PC-9 (cell line): ENCODE results near the gene ACOXL. TPM values are rescaled to one million over a fixed set of nuclear protein-coding genes. Genes with fewer than 3 reads are reported as not detected.

ENCODE experiments used
- BruUV-seq: library from RNA; stranded (reverse); fragments of 400-500 nt; replicated peaks from 2 replicates; lab custom pipeline; 2021; lab: Mats Ljungman, UMichigan
- CTCF ChIA-PET: fragments of 300-600 bp; sonication (Branson Sonifier 250); formaldehyde crosslinking; loops from one replicate; lab custom pipeline; 2022; ENCODE audit warnings: antibody characterized with exemption; lab: Charles Lee
- POLR2A ChIA-PET: fragments of 300-600 bp; sonication (Branson Sonifier 250); formaldehyde crosslinking; loops from one replicate; lab custom pipeline; 2022; ENCODE audit warnings: antibody characterized with exemption; ENCODE audit not compliant: unreplicated experiment; lab: Charles Lee
- DNase-seq, 2 experiments: peaks; one replicate each; pipeline versions ENCODE4 v3.0.0 to v3.0.0-alpha.2; 2015 to 2022; ENCODE audit warnings: mixed read lengths in 1 of 2
- H2AFZ ChIP-seq: fragments of 200-600 bp; sonication (generic); 2 replicates; pipeline ENCODE4 v1.8.1; 2017; ENCODE audit warnings: antibody characterized with exemption
- H3F3A ChIP-seq: fragments of 200-600 bp; sonication (generic); 2 replicates; pipeline ENCODE4 v1.8.1; 2017; ENCODE audit warnings: antibody characterized with exemption, mild to moderate bottlenecking, low read depth; ENCODE audit not compliant: insufficient read depth
- H3K27ac ChIP-seq: fragments of 200-600 bp; sonication (generic); 2 replicates; pipeline ENCODE4 v1.6.1; 2016; ENCODE audit warnings: mixed run types
- H3K27me3 ChIP-seq: fragments of 200-600 bp; sonication (generic); 2 replicates; pipeline ENCODE4 v1.6.1; 2016; ENCODE audit warnings: low read depth, mixed run types; ENCODE audit not compliant: insufficient read depth
- H3K36me3 ChIP-seq: fragments of 200-600 bp; sonication (generic); 2 replicates; pipeline ENCODE4 v1.6.1; 2016; ENCODE audit warnings: low read depth, mixed run types
- H3K4me1 ChIP-seq: fragments of 200-600 bp; sonication (generic); replicated peaks from 2 replicates; pipeline ENCODE4 v1.6.1; 2016; ENCODE audit warnings: mixed run types; ENCODE audit not compliant: insufficient read depth
- H3K4me2 ChIP-seq: fragments of 200-600 bp; sonication (generic); 2 replicates; pipeline ENCODE4 v1.6.1; 2017; ENCODE audit warnings: mixed run types
- H3K4me3 ChIP-seq: fragments of 200-600 bp; sonication (generic); 2 replicates; pipeline ENCODE4 v1.6.1; 2016; ENCODE audit warnings: mixed run types
- H3K79me2 ChIP-seq: fragments of 200-600 bp; sonication (generic); 2 replicates; pipeline ENCODE4 v1.6.1; 2017; ENCODE audit warnings: low read depth, mixed run types
- H3K9me2 ChIP-seq: fragments of 200-600 bp; sonication (generic); 2 replicates; pipeline ENCODE4 v1.8.1; 2017; ENCODE audit warnings: mild to moderate bottlenecking; ENCODE audit not compliant: insufficient read depth
- H3K9me3 ChIP-seq: fragments of 200-600 bp; sonication (generic); 2 replicates; pipeline ENCODE4 v1.8.1; 2016; ENCODE audit warnings: low read depth; ENCODE audit not compliant: insufficient read depth
- H4K20me1 ChIP-seq: fragments of 200-600 bp; sonication (generic); 2 replicates; pipeline ENCODE4 v1.8.1; 2017; ENCODE audit not compliant: insufficient read depth
- EZH2 ChIP-seq: fragments of 200-600 bp; sonication (generic); IDR thresholded peaks from 2 replicates; pipeline ENCODE4 v1.8.0; 2017; ENCODE audit warnings: antibody characterized with exemption, low read depth
- intact Hi-C: fragments of 100-400 bp; cut with micrococcal nuclease; formaldehyde crosslinking; loops from one replicate; pipeline ENCODE4 v1.10.0; 2022; ENCODE audit not compliant: unreplicated experiment
- total RNA-seq: library from RNA; stranded (reverse); gene quantifications from 2 replicates; pipeline ENCODE4 v1.2.3, GENCODE V29; 2021
- TF ChIP-seq, protein P1 (sequence below): fragments of 200-600 bp; sonication (generic); conservative IDR thresholded peaks from 2 replicates; pipeline ENCODE4 v1.6.1; 2017; ENCODE audit warnings: mixed run types, antibody characterized with exemption, mild to moderate bottlenecking, moderate library complexity

Gene ACOXL
- total RNA-seq, 1 experiment from 2014 or later: 10.7 TPM

DNA sequence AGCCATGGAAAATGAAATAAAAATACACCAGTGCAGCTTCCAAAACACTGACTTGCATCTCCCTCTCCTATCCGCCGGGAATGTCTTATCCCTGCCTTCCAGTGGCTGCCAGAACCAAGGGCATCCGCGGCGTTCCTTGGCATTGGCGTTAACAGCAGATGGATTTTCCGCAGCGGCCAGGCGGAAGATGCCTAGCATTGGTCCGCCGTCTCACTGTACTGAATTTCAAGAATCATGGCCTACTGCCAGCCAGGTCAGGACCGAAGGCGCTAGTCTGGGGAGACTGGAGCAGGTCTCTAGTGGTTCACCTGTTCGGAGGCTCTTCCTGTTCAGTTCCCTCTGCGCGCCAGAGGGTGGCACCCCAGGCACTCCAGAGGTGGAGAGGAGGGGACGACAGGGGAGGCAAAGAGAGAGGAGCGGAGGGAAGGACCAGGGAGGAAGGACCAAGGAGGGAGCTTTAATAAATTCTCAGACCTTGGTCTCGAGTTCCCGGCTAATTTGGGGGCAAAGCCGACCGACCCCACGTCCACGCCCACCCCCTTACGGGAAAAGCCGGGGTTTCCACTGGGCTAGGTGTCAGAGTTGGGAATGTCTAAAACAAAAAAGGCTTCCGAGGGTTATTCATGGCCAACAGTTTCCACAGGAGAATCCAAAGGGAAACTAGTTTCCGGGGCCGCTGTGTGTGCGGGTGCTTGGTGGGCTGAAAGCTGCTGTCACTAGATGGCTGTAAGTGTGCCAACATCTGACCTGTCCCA, 384.6 kb downstream of the ACOXL start:
- TF ChIP-seq, protein P1, sequence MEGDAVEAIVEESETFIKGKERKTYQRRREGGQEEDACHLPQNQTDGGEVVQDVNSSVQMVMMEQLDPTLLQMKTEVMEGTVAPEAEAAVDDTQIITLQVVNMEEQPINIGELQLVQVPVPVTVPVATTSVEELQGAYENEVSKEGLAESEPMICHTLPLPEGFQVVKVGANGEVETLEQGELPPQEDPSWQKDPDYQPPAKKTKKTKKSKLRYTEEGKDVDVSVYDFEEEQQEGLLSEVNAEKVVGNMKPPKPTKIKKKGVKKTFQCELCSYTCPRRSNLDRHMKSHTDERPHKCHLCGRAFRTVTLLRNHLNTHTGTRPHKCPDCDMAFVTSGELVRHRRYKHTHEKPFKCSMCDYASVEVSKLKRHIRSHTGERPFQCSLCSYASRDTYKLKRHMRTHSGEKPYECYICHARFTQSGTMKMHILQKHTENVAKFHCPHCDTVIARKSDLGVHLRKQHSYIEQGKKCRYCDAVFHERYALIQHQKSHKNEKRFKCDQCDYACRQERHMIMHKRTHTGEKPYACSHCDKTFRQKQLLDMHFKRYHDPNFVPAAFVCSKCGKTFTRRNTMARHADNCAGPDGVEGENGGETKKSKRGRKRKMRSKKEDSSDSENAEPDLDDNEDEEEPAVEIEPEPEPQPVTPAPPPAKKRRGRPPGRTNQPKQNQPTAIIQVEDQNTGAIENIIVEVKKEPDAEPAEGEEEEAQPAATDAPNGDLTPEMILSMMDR: 0 out of 2 replicates have a peak, but pooled peaks have one; percentile 24
- no peak for TF ChIP-seq EZH2
- no TSS peak for BruUV-seq
- no peak for DNase-seq

DNA sequence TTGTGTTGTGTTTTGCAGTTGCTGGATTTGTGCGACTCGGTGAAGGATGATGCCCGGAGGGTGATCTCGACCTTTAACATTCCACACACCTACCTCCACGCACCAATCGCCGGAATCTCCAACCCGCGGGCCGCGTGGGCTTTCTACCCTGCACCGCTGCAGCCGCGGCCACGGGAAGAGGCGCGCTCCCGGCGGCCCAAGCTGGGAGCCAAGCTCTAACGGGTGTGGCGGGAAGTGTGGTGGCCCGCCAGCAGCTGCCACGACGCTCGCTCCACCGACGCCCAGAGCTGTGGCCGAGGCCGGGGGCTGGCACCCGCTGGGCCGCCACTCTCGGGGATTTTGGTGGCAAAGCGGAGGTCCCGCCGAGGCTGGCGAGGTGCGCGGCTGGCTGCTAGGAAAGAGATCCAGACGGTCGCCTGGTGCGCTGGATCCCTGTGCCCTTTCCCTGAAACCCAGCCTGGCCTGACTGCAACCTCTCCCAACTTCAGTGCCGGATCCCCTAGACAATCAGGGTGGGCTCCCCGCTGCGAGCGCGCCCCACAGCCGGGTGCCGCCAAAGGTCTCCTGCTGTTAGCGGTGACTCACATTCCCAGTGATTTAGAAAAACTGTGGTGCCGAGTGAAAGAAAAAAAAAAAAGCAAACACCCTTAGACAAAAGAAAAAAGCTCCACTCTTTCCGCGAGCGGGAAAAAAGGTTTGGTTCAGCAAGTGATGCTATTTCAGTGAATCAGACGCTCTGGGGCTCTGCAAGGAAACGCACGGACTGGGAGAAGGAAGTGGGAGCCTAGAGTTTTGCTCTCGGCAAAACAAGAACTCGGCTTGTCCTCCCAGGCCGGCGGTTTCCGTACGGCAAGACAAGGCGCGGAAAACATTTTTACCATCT, 385.5 kb downstream of the ACOXL start:
- POLR2A ChIA-PET: no interaction called here
- intact Hi-C loops: no loop called here
- H3F3A ChIP-seq: peaks cover 26% of the 10 kb centered on the region; the same call in 1 of the 2 replicates
- no peak for DNase-seq
- no peak for TF ChIP-seq EZH2
- TF ChIP-seq, protein P1: no peak
- 0 out of 2 replicates have a peak, but pooled peaks cover 6% of the 10 kb centered on the region for H3K4me1 ChIP-seq
- H3K27me3 ChIP-seq: no peaks in the 10 kb centered on the region
- H4K20me1 ChIP-seq: no peaks in the 10 kb centered on the region
- no peak overlapping the region for H2AFZ ChIP-seq
- H3K9me2 ChIP-seq: no peaks in the 10 kb centered on the region
- no peaks in the 10 kb centered on the region for H3K9me3 ChIP-seq
- H3K79me2 ChIP-seq: peaks cover 16% of the 10 kb centered on the region
- CTCF ChIA-PET: interaction anchor here (0.6 kb wide), 1 partner anchor 305 kb away, joined by 3 read pairs; no protein-coding TSS in a partner anchor
- H3K27ac ChIP-seq: no peak overlapping the region
- no peak overlapping the region for H3K4me3 ChIP-seq
- H3K36me3 ChIP-seq: no peaks in the 10 kb centered on the region
- no TSS peak for BruUV-seq
- no peak overlapping the region for H3K4me2 ChIP-seq

More for the DNA sequence above, 384.6 kb downstream of the ACOXL start:
- Histone ChIP-seq H3K27ac (no peak overlapping the region), H3K9me2 (no peaks in the 10 kb centered on the region), H4K20me1 (no peaks in the 10 kb centered on the region), H3K4me1 (0 out of 2 replicates have a peak, but pooled peaks cover 6% of the 10 kb centered on the region), H2AFZ (no peak overlapping the region), H3F3A (peaks cover 24% of the 10 kb centered on the region; the same call in 1 of the 2 replicates), H3K36me3 (no peaks in the 10 kb centered on the region), H3K4me2 (no peak overlapping the region), H3K9me3 (no peaks in the 10 kb centered on the region), H3K4me3 (no peak overlapping the region), H3K79me2 (peaks cover 11% of the 10 kb centered on the region), H3K27me3 (no peaks in the 10 kb centered on the region)
- CTCF ChIA-PET: no interaction called here
- intact Hi-C loops: no loop called here
- POLR2A ChIA-PET: no interaction called here

DNA sequence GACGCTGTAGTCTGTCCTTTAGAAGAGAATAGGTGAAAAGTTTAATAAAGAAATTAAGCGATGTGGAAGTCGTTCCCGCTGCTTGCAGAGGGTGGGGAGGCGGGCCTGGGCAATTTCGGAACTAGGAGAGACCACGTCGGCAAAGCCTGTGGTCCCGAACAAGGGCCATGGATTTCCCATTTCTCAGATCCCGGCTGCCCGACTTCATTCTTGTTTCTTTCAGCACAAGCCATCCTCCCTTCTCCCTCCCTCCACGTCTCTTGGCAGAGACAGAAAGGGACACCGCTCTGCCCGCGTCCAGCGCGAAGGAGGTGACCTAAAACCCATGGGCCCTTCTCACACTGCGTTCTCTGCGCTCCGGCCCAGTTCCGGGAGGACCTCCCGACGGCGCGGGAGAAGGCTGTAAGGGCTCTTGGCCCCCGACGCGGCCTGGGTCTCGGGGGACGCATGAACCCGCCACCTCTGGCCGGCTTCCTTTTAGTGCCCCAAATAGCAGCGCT, 386.2 kb downstream of the ACOXL start:
- no peak overlapping the region for H2AFZ ChIP-seq
- intact Hi-C loops: no loop called here
- no peak for TF ChIP-seq EZH2
- TF ChIP-seq, protein P1: no peak
- H4K20me1 ChIP-seq: peaks cover 3% of the 10 kb centered on the region; the same call in 1 of the 2 replicates
- peaks cover 23% of the 10 kb centered on the region for H3K79me2 ChIP-seq
- H3K4me3 ChIP-seq: no peak overlapping the region
- ChIA-PET CTCF (interaction anchor here (0.6 kb wide), 1 partner anchor 306 kb away, joined by 3 read pairs; no protein-coding TSS in a partner anchor), POLR2A (no interaction called here)
- H3K4me2 ChIP-seq: no peak overlapping the region
- H3F3A ChIP-seq: peaks cover 32% of the 10 kb centered on the region; the same call in 1 of the 2 replicates
- H3K9me2 ChIP-seq: no peaks in the 10 kb centered on the region
- H3K9me3 ChIP-seq: no peaks in the 10 kb centered on the region
- no peaks in the 10 kb centered on the region for H3K27me3 ChIP-seq
- no TSS peak for BruUV-seq
- H3K27ac ChIP-seq: no peak overlapping the region
- no peaks in the 10 kb centered on the region for H3K36me3 ChIP-seq
- no peak for DNase-seq
- peaks cover 9% of the 10 kb centered on the region for H3K4me1 ChIP-seq
